DMS79 treated with DMSO at 0.1 percent for 48 hours (cell line): ENCODE data around the gene TMEM243.
"Not testable (repeated sequence)": the region's sequence is repeated elsewhere in the genome, so short reads cannot be mapped to it uniquely, and the experiment has no call there.

Experiments
- DNase-seq: peaks from one replicate; lab custom pipeline; 2025; lab: John Stamatoyannopoulos, UW

TMEM243 gene

GRCh38 chr7:87212498-87212897, 7.0 kb downstream of the TMEM243 start:
- DNase-seq: no peak

GRCh38 chr7:87210506-87210905, 9.0 kb downstream of the TMEM243 start:
- no peak for DNase-seq

DNA sequence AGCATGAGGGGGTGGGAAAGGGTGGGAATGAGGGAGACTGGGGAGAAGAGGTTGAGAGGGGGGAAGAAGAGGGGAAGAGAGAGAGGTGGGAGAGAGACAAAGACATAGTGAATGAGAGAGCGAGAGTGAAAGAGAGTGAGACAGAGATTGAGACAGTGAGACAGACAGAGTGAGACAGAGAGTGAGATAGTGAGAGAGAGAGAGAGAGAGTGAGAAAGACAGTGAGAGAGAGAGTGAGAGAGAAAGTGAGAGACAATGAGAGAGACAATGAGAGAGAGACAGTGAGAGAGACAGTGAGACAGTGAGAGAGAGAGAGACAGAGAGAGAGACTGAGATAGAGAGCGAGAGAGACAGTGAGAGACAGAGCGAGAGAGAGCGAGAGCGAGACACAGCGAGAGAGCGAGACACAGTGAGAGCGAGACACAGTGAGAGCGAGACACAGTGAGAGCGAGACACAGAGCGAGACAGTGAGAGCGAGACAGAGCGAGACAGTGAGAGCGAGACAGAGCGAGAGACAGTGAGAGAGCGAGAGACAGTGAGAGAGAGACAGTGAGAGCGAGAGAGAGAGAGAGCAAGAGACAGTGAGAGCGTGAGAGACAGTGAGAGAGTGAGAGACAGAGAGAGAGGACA, 10.1 kb downstream of the TMEM243 start:
- no peak for DNase-seq

DNA sequence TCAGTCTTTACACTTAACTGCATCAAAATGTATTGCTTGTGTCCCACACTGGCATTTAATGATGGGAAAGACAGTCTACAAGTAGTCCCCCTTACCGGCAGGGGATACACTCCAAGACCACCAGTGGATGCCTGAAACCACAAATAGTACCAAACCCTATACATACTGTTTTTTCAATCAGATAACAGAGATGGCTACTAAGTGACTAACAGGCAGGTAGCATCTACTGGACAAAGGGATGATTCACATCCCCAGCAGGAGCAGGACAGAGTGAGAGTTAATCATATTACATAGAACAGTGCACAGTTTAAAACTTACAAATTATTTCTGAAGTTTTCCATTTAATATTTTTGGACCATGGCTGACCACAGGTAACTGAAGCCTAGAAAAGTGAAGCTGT, 13.2 kb downstream of the TMEM243 start:
- DNase-seq: no peak

- DNase-seq: not testable (repeated sequence)
Observed at GRCh38 chr7:87205701-87206100, 13.8 kb downstream of the TMEM243 start.

- no peak for DNase-seq
Observed at GRCh38 chr7:87204933-87205332, 14.6 kb downstream of the TMEM243 start.

GRCh38 chr7:87203929-87204328, 15.6 kb downstream of the TMEM243 start:
- not testable (repeated sequence) for DNase-seq

DNA sequence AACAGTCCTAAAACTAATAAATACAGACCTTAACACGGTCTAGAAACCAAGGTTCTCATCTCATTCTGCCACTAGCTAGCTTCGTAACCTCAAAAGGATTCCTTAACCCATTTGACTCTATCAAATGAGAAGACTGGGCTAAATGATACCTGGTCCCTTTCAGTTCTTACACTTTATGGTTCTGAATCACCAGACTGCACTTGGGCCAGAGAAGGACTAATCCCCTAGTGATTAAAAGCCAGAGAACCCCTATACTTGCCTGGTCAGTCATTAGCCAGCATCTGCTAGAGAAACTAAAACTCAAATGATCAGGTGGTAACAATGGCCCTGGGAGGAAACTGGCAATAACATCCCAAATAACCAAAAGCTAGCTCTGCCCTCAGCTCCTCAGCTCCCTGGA, 16.8 kb downstream of the TMEM243 start:
- DNase-seq: no peak

DNA sequence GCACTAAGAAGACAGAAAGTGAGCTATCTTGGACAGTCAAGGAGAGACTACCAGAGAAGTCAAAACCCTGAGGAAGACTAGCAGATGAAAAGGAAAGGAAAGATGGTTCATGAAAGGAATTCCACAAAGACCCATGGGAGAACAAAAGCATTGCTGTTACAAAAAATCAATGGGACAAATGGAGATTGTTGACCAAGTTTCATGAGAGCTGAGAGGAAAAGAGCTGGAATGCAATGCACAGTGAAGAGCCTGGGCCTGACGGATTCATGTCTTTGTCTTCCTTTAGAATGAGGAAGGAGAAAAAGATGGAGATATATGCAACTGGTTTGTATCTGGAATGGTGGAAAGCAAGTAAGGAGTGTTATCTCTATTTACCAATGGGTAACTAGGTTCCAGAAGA, 17.3 kb downstream of the TMEM243 start:
- DNase-seq: no peak

DNA sequence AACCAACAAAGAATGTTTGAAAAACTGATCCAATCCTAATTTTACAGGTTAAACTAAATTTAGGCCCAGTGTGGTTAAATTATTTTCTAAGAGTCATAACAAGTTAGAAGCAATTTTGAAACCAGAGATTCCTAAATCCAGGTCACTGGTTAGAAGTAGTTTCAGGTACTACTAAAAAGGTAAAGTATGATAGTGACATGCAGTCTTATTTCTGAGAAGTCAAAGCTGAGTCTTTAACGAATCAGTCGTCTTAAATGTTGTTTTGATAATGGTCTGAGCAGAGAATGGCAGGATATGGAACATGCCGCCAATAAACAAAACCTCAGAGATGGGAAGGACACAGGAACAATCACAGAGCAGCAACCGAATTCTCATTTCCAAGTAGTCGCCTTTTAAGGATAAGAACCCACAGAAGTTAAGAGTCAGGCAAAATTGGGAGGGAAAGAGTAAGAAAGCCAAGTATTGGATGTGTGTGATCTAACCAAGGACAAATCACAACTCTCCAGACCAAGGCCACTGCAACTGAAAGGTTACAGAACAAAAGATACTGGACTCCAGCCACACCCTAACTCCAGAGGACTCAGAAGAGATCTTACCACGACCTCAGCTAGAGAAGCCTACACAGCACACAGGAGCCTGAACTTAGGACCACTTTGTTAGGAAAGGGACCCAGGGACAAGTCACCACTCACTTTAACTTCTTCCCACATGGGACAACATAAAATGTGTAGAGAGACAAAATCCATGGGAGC, 19.7 kb downstream of the TMEM243 start:
- no peak for DNase-seq

- no peak for DNase-seq
Observed at GRCh38 chr7:87199241-87199640, 20.3 kb downstream of the TMEM243 start.

DNA sequence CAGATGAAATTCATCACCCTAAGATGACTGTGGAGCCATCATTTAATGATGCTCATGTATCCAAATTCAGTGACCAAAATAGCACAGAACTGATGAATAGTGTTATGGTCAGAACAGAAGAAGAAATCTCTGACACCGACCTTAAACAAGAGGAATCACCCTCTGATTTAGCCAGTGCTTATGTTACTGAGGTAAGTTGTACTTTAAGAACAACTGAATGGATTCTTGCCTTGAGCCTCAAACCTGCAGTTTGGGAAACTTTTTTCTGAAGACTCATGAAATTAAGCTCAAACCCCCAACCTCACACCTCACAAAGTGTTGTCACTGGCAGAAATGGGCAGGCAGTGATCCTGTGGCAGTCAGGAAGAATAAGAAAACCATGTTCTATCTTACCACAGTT, 25.6 kb downstream of the TMEM243 start:
- DNase-seq: no peak

GRCh38 chr7:87192784-87193487, 26.6 kb downstream of the TMEM243 start:
- no peak for DNase-seq

- DNase-seq: no peak
Observed at GRCh38 chr7:87190783-87191182, 28.7 kb downstream of the TMEM243 start.

GRCh38 chr7:87188930-87189329, 30.6 kb downstream of the TMEM243 start:
- DNase-seq: no peak

DNA sequence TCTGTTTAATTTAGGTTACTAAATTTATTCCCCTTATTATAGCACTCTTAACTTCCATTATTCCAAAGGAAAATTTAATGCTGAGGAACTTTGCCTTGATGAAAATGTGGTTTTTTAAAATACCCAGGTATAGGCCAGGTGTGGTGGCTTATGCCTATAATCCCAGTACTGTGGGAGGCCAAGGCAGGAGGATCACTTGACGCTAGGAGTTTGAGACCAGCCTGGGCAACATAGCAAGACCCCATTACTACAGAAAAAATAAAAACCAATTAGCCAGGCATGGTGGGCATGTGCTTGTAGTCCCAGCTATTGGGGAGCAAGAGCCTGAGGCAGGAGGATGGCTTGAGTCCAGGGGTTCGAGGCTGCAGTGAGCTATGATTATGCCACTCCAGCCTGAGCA, 32.4 kb downstream of the TMEM243 start:
- no peak for DNase-seq

DNA sequence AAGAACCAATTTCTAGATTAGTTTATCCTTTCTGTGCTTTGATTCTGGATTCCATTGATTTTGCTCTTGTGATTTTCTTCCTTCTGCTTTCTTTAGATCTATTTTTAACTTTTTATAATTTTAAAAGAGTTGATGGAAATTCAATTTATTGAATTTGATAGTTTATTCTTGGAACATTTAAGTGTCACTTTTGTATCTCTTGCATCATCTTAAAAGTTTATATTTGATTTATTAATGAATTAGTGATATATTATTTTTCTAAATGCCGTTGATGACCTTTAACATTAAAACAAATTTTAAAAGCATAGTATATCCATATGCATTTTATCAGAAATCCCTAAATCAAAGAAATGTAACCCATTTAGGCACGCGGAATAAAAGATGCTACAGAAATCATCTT, 40.4 kb downstream of the TMEM243 start:
- DNase-seq: no peak

- no peak for DNase-seq
Observed at GRCh38 chr7:87178320-87178719, 41.2 kb downstream of the TMEM243 start.

DNA sequence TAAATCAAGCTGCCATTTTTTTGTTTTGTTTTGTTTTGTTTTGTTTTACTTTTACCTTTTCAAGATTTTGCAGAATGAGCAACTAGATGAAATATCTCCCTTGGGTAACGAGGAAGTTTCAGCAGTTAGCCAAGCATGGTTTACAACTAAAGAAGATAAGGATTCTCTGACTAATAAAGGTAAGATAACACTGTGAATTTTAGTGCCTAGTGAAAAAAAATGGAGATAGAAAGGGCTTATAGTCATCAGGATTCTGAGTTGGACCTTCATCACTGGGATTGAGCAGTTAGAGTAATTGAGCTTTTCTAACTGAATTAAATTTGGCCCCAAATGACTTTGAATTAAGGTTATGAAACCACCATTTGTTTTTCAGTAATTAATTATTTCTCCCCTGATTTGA, 46.1 kb downstream of the TMEM243 start:
- no peak for DNase-seq

GRCh38 chr7:87171282-87171934, 48.1 kb downstream of the TMEM243 start:
- no peak for DNase-seq

- no peak for DNase-seq
Observed at GRCh38 chr7:87170828-87171227, 48.7 kb downstream of the TMEM243 start.

DNA sequence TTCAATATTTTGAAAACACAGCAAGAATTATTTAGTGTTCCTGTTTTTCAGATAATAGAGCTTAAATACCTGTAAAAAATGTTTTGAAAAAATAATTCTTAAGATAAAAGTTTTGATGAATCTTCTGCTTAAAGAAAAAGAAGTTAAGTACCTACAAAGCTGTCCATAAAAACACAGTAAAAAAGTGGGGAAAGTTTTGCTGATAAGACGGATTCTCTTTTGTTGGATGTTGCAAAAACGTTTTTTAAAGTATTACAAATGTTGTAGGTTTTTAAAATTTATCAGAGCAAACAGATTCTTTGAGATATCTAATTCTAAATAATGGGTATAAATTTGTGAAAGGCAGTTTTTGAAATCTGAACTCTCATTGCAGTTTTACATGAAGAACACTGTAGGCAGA, 55.1 kb downstream of the TMEM243 start:
- no peak for DNase-seq

- DNase-seq: no peak
Observed at GRCh38 chr7:87159538-87159937, 60.0 kb downstream of the TMEM243 start.
